Adrenal gland (tissue), 5 donors: ENCODE results near the gene ZBTB45.
"Not testable (repeated sequence)": the region's sequence is repeated elsewhere in the genome, so short reads cannot be mapped to it uniquely, and the experiment has no call there.

Experiments
- POLR2A ChIP-seq, 2 donors: fragments of 450-650 bp; IDR thresholded peaks; one replicate each; pipeline ENCODE4 v1.6.1; 2017; ENCODE audit warnings: antibody characterized with exemption in 2 of 2, mild to moderate bottlenecking in 2 of 2, moderate library complexity in 1 of 2
- TF ChIP-seq, protein P1 (sequence below), 6 experiments: fragments of 450-650 bp in 4 of 6; fragments of 200-600 bp in 2 of 6; sonication (generic) in 1 of 6; IDR thresholded peaks; 1 replicate in 5 of 6; 2 replicates in 1 of 6; pipeline versions ENCODE4 v1.5.1 to v1.8.0; 2016 to 2021; ENCODE audit warnings: antibody characterized with exemption in 6 of 6, mild to moderate bottlenecking in 2 of 6, moderate library complexity in 1 of 6
- donor health status: DM: no; HTN: no; CAD: no.

DNA sequence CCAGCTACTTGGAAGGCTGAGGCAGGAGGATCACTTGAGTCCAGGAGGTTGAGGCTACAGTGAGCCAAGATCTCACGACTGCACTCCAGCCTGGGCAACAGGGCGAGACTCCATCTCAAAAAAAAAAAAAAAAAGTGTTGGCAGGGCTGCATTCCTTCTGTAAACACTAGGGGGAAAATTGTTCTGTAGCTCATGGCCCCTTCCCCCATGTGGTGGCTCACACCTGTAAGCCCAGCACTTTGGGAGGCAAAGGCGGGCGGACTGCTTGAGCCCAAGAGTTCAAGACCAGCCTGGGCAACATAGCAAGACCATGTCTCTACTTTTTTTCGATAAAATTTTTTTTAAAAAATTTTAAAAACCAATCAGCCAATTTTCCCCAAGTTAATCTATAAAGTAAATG lies 35.3 kb downstream of the ZBTB45 start:
- TF ChIP-seq, protein P1, sequence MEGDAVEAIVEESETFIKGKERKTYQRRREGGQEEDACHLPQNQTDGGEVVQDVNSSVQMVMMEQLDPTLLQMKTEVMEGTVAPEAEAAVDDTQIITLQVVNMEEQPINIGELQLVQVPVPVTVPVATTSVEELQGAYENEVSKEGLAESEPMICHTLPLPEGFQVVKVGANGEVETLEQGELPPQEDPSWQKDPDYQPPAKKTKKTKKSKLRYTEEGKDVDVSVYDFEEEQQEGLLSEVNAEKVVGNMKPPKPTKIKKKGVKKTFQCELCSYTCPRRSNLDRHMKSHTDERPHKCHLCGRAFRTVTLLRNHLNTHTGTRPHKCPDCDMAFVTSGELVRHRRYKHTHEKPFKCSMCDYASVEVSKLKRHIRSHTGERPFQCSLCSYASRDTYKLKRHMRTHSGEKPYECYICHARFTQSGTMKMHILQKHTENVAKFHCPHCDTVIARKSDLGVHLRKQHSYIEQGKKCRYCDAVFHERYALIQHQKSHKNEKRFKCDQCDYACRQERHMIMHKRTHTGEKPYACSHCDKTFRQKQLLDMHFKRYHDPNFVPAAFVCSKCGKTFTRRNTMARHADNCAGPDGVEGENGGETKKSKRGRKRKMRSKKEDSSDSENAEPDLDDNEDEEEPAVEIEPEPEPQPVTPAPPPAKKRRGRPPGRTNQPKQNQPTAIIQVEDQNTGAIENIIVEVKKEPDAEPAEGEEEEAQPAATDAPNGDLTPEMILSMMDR (IDR thresholded peaks at IDR 0.05): not testable (repeated sequence)
- TF ChIP-seq POLR2A (IDR thresholded peaks at IDR 0.05): not testable (repeated sequence)
